GM23338 (cell line): ENCODE measurements around the gene ERBB4. TPM values are rescaled to one million over a fixed set of nuclear protein-coding genes. Genes with fewer than 3 reads are reported as not detected.

Experiments
- ATAC-seq: fragments of 200-7000 bp; cut with Tn5 transposase; 3 replicates; pipeline ENCODE4 v1.9.1; 2020
- DNase-seq: peaks from one replicate; pipeline ENCODE4 v3.0.0-alpha.2; 2015; ENCODE audit warnings: low spot score
- H2AFZ ChIP-seq: fragments of 200-600 bp; sonication (generic); 2 replicates; pipeline ENCODE4 v1.8.0; 2016; ENCODE audit warnings: antibody characterized with exemption, mild to moderate bottlenecking, moderate library complexity
- H3F3A ChIP-seq: fragments of 200-600 bp; sonication (generic); replicated peaks from 2 replicates; pipeline ENCODE4 v1.8.0; 2017; ENCODE audit warnings: antibody characterized with exemption, mixed run types, low read depth
- H3K27ac ChIP-seq: fragments of 200-600 bp; sonication (generic); 2 replicates; pipeline ENCODE4 v1.6.1; 2016; ENCODE audit warnings: low read depth
- H3K27me3 ChIP-seq: fragments of 200-600 bp; sonication (generic); 2 replicates; pipeline ENCODE4 v1.8.0; 2016; ENCODE audit warnings: mild to moderate bottlenecking, mixed run types, moderate library complexity; ENCODE audit not compliant: insufficient read depth
- H3K36me3 ChIP-seq: fragments of 200-600 bp; sonication (generic); 2 replicates; pipeline ENCODE4 v1.8.0; 2016; ENCODE audit warnings: mild to moderate bottlenecking; ENCODE audit not compliant: insufficient read depth
- H3K4me1 ChIP-seq: fragments of 200-600 bp; sonication (generic); 2 replicates; pipeline ENCODE4 v1.8.0; 2016; ENCODE audit warnings: mild to moderate bottlenecking, moderate library complexity; ENCODE audit not compliant: insufficient read depth
- H3K4me2 ChIP-seq: fragments of 200-600 bp; sonication (generic); 2 replicates; pipeline ENCODE4 v1.7.1; 2017; ENCODE audit warnings: mixed run types
- H3K4me3 ChIP-seq: fragments of 200-600 bp; sonication (generic); 2 replicates; pipeline ENCODE4 v1.6.1; 2016; ENCODE audit warnings: mixed run types
- H3K79me2 ChIP-seq: fragments of 200-600 bp; sonication (generic); replicated peaks from 2 replicates; pipeline ENCODE4 v1.8.0; 2017; ENCODE audit warnings: mild to moderate bottlenecking; ENCODE audit not compliant: insufficient read depth
- H3K9me2 ChIP-seq: fragments of 200-600 bp; sonication (generic); 2 replicates; pipeline ENCODE4 v1.8.0; 2017; ENCODE audit not compliant: insufficient read depth
- H4K20me1 ChIP-seq: fragments of 200-600 bp; sonication (generic); replicated peaks from 2 replicates; pipeline ENCODE4 v1.8.0; 2017; ENCODE audit warnings: mild to moderate bottlenecking; ENCODE audit not compliant: insufficient read depth
- H3K27ac Mint-ChIP-seq: 2 replicates; pipeline ENCODE4 v1.8.0; 2020; ENCODE audit warnings: inconsistent platforms, mild to moderate bottlenecking, moderate library complexity, mixed read lengths
- H3K27me3 Mint-ChIP-seq: 3 replicates; pipeline ENCODE4 v1.8.0; 2022; ENCODE audit warnings: low read depth, mild to moderate bottlenecking, moderate library complexity, mixed read lengths, inconsistent platforms; ENCODE audit not compliant: insufficient read depth, poor library complexity
- H3K36me3 Mint-ChIP-seq: 3 replicates; pipeline ENCODE4 v1.8.0; 2021; ENCODE audit warnings: low read depth, mild to moderate bottlenecking, inconsistent platforms, moderate library complexity, mixed read lengths
- H3K4me1 Mint-ChIP-seq: 3 replicates; pipeline ENCODE4 v1.8.0; 2020; ENCODE audit warnings: mild to moderate bottlenecking, inconsistent platforms, mixed read lengths
- H3K4me3 Mint-ChIP-seq: 3 replicates; pipeline ENCODE4 v1.8.0; 2021; ENCODE audit warnings: moderate library complexity, mild to moderate bottlenecking, inconsistent platforms, mixed read lengths
- H3K9me3 Mint-ChIP-seq: 3 replicates; pipeline ENCODE4 v1.8.0; 2020; ENCODE audit warnings: moderate library complexity, mild to moderate bottlenecking, inconsistent platforms, mixed read lengths
- CREB1 ChIP-seq: fragments of 250-450 bp; sonication (Bioruptor Pico); IDR thresholded peaks from 2 replicates; pipeline ENCODE4 v1.5.0; 2020; ENCODE audit warnings: low read depth, mild to moderate bottlenecking, moderate library complexity
- CTCF ChIP-seq, 2 experiments: fragments of 200-600 bp in 1 of 2; sonication (generic) in 1 of 2; conservative IDR thresholded peaks; 2 replicates each; pipeline versions ENCODE4 v1.5.1 to v1.6.1; 2016 to 2017; ENCODE audit warnings: antibody characterized with exemption in 2 of 2, low read depth in 2 of 2, mild to moderate bottlenecking in 2 of 2, moderate library complexity in 1 of 2
- ETS1 ChIP-seq: IDR thresholded peaks from 2 replicates; pipeline ENCODE4 v1.6.1; 2016; ENCODE audit warnings: antibody characterized with exemption
- EZH2 ChIP-seq: fragments of 200-600 bp; sonication (generic); IDR thresholded peaks from one replicate; pipeline ENCODE4 v1.8.0; 2017; ENCODE audit warnings: antibody characterized with exemption, mild to moderate bottlenecking, low read depth; ENCODE audit not compliant: unreplicated experiment
- EZH2phosphoT487 ChIP-seq: fragments of 200-600 bp; sonication (generic); IDR thresholded peaks from one replicate; pipeline ENCODE4 v1.8.1; 2018; ENCODE audit warnings: antibody characterized with exemption; ENCODE audit not compliant: unreplicated experiment
- JUNB ChIP-seq: IDR thresholded peaks from one replicate; pipeline ENCODE4 v1.6.1; 2016; ENCODE audit warnings: antibody characterized with exemption; ENCODE audit not compliant: unreplicated experiment
- NANOG ChIP-seq: IDR thresholded peaks from 2 replicates; pipeline ENCODE4 v1.6.1; 2016; ENCODE audit warnings: antibody characterized with exemption, borderline replicate concordance
- POLR2AphosphoS5 ChIP-seq: IDR thresholded peaks from 2 replicates; pipeline ENCODE4 v1.6.1; 2016; ENCODE audit warnings: antibody characterized with exemption, low read depth
- REST ChIP-seq: IDR thresholded peaks from one replicate; pipeline ENCODE4 v1.6.1; 2018; ENCODE audit warnings: antibody characterized with exemption; ENCODE audit not compliant: unreplicated experiment
- ZNF331 ChIP-seq: fragments of 250-450 bp; sonication (Bioruptor Pico); IDR thresholded peaks from 2 replicates; pipeline ENCODE4 v1.5.0; 2020; ENCODE audit warnings: low read depth, mild to moderate bottlenecking, moderate library complexity
- ZNF462 ChIP-seq: fragments of 250-450 bp; sonication (Bioruptor Pico); IDR thresholded peaks from 2 replicates; pipeline ENCODE4 v1.5.0; 2020; ENCODE audit warnings: mild to moderate bottlenecking, moderate library complexity
- polyA plus RNA-seq: library from polyadenylated mRNA; unstranded; fragments of >200 nt; fragmentation: Nextera tagmentation; extraction: Ambion mirVana; gene quantifications from 2 replicates; pipeline ENCODE4 v1.2.1, GENCODE V29; 2016
- total RNA-seq: library from RNA; depleted of rRNA; stranded (reverse); fragments of >200 nt; shearing (Covaris generic); gene quantifications from 2 replicates; pipeline ENCODE4 v1.2.3, GENCODE V29; 2014

ERBB4 gene
- total and polyA plus RNA-seq, 2 experiments from 2014 or later: 0.73 to 1.1 TPM

GRCh38 chr2:211453311-211453887, 1085.2 kb downstream of the ERBB4 start:
- TF ChIP-seq ETS1 (no peak), CTCF (conservative IDR thresholded peaks at IDR 0.05; ENCODE audit: low read depth in 2 of 2) (no peak), CREB1 (CRISPR knock-in tag) (no peak), ZNF462 (no peak), ZNF331 (CRISPR knock-in tag) (no peak), NANOG (no peak), REST (no peak), POLR2AphosphoS5 (no peak), EZH2 (no peak), EZH2phosphoT487 (no peak), JUNB (no peak)
- Mint-ChIP-seq H3K4me3 (no peak overlapping the region), H3K27me3 (no peaks in the 10 kb centered on the region), H3K27ac (no peak overlapping the region), H3K9me3 (no peaks in the 10 kb centered on the region), H3K4me1 (peaks cover 9% of the 10 kb centered on the region; the same call in 1 of the 3 replicates), H3K36me3 (no peaks in the 10 kb centered on the region)
- no peak overlapping the region for H3K27ac ChIP-seq
- ATAC-seq (no peak), DNase-seq (no peak)
- no peaks in the 10 kb centered on the region for H3K4me1 ChIP-seq
- no peaks in the 10 kb centered on the region for H3K36me3 ChIP-seq
- H3K79me2 ChIP-seq: no peaks in the 10 kb centered on the region
- no peak overlapping the region for H2AFZ ChIP-seq
- no peaks in the 10 kb centered on the region for H4K20me1 ChIP-seq
- H3K4me3 ChIP-seq: no peak overlapping the region
- H3K9me2 ChIP-seq: no peaks in the 10 kb centered on the region
- H3F3A ChIP-seq: no peaks in the 10 kb centered on the region
- H3K27me3 ChIP-seq: no peaks in the 10 kb centered on the region
- H3K4me2 ChIP-seq: no peak overlapping the region
